NCI-H748 (cell line): ENCODE results near the gene NEB.
"Not testable (repeated sequence)": the region's sequence is repeated elsewhere in the genome, so short reads cannot be mapped to it uniquely, and the experiment has no call there.

ENCODE experiments used
- DNase-seq: peaks from one replicate; lab custom pipeline; 2025; ENCODE audit not compliant: unreplicated experiment; lab: John Stamatoyannopoulos, UW

NEB gene

GRCh38 chr2:151708788-151709187 is 25.5 kb downstream of the NEB start:
- DNase-seq: no peak

GRCh38 chr2:151707857-151708256 is 26.4 kb downstream of the NEB start:
- DNase-seq: no peak

GRCh38 chr2:151704480-151704961 is 29.8 kb downstream of the NEB start:
- DNase-seq: peak; percentile 71

- DNase-seq: not testable (repeated sequence)
Observed at GRCh38 chr2:151698134-151698533, 36.1 kb downstream of the NEB start.

GRCh38 chr2:151695778-151696177 is 38.5 kb downstream of the NEB start:
- DNase-seq: peak; percentile 34

GRCh38 chr2:151691631-151692030 is 42.6 kb downstream of the NEB start:
- no peak for DNase-seq

GRCh38 chr2:151688719-151689118 is 45.6 kb downstream of the NEB start:
- no peak for DNase-seq

GRCh38 chr2:151682459-151683003 is 51.7 kb downstream of the NEB start:
- no peak for DNase-seq

- DNase-seq: no peak
Observed at GRCh38 chr2:151681051-151681450, 53.2 kb downstream of the NEB start.

GRCh38 chr2:151679994-151680393 is 54.3 kb downstream of the NEB start:
- DNase-seq: no peak

GRCh38 chr2:151678849-151679248 is 55.4 kb downstream of the NEB start:
- no peak for DNase-seq

GRCh38 chr2:151673016-151673415 is 61.3 kb downstream of the NEB start:
- DNase-seq: no peak

- no peak for DNase-seq
Observed at GRCh38 chr2:151672277-151672676, 62.0 kb downstream of the NEB start.

- no peak for DNase-seq
Observed at GRCh38 chr2:151670846-151671597, 63.3 kb downstream of the NEB start.

GRCh38 chr2:151670346-151670745 is 63.9 kb downstream of the NEB start:
- no peak for DNase-seq

- no peak for DNase-seq
Observed at GRCh38 chr2:151669585-151670081, 64.6 kb downstream of the NEB start.

GRCh38 chr2:151668737-151669136 is 65.5 kb downstream of the NEB start:
- no peak for DNase-seq

- DNase-seq: no peak
Observed at GRCh38 chr2:151665959-151666358, 68.3 kb downstream of the NEB start.

- no peak for DNase-seq
Observed at GRCh38 chr2:151664520-151664919, 69.8 kb downstream of the NEB start.

- DNase-seq: no peak
Observed at GRCh38 chr2:151661625-151662024, 72.7 kb downstream of the NEB start.

- no peak for DNase-seq
Observed at GRCh38 chr2:151658081-151658480, 76.2 kb downstream of the NEB start.

GRCh38 chr2:151657667-151658076 is 76.6 kb downstream of the NEB start:
- DNase-seq: no peak
